GM12865 (cell line): ENCODE results near the gene CFAP119.

Source experiments
- DNase-seq: peaks from one replicate; pipeline ENCODE4 v3.0.0; 2010; ENCODE audit warnings: low read depth
- H3K4me3 ChIP-seq: 2 replicates; pipeline ENCODE4 v1.5.1; 2011; ENCODE audit warnings: mild to moderate bottlenecking, low read depth, low read length, control low read depth
- CTCF ChIP-seq: IDR thresholded peaks from 2 replicates; pipeline ENCODE4 v1.5.1; 2011; ENCODE audit warnings: low read length, control low read depth, low read depth, inconsistent platforms; ENCODE audit not compliant: insufficient read depth; ENCODE audit errors: missing control alignments

CFAP119 gene

GRCh38 chr16:30797670-30798309, 35.9 kb upstream of the CFAP119 start:
- TF ChIP-seq CTCF: no peak
- no peak overlapping the region for H3K4me3 ChIP-seq
- no peak for DNase-seq

- TF ChIP-seq CTCF: no peak
- DNase-seq: no peak
- H3K4me3 ChIP-seq: no peak overlapping the region
Measured at GRCh38 chr16:30794634-30795033, 32.8 kb upstream of the CFAP119 start.

GRCh38 chr16:30793508-30794069, 31.7 kb upstream of the CFAP119 start:
- H3K4me3 ChIP-seq: no peak overlapping the region
- no peak for DNase-seq
- no peak for TF ChIP-seq CTCF

GRCh38 chr16:30787613-30788378, 25.9 kb upstream of the CFAP119 start:
- no peak for TF ChIP-seq CTCF
- DNase-seq: no peak
- H3K4me3 ChIP-seq: peak overlapping the region; percentile 60

GRCh38 chr16:30786936-30787612, 25.2 kb upstream of the CFAP119 start, which contains the start of gene ZNF629:
ZNF629 (minus strand) TSS chr16:30787205; CDS start chr16:30784482, 2,723 bp downstream.
- DNase-seq: no peak
- peak within 1 kb of the TSS; percentile 60 for H3K4me3 ChIP-seq
- no peak for TF ChIP-seq CTCF

GRCh38 chr16:30786115-30786935, 24.5 kb upstream of the CFAP119 start:
- no peak for TF ChIP-seq CTCF
- no peak for DNase-seq

More at GRCh38 chr16:30786115-30786935, 24.5 kb upstream of the CFAP119 start:
- H3K4me3 ChIP-seq: peak overlapping the region; percentile 60
